HG02759 (cell line): Measurements from ENCODE around the gene KDM5C.

Experiments used
- ATAC-seq: cut with Tn5 transposase; IDR thresholded peaks from one replicate; pipeline ENCODE4 v1.9.1; 2021; ENCODE audit warnings: mild to moderate bottlenecking, moderate library complexity; ENCODE audit not compliant: unreplicated experiment

The KDM5C gene

GRCh38 chrX:53251307-53251706 is 26.3 kb upstream of the KDM5C start:
- no peak for ATAC-seq

DNA sequence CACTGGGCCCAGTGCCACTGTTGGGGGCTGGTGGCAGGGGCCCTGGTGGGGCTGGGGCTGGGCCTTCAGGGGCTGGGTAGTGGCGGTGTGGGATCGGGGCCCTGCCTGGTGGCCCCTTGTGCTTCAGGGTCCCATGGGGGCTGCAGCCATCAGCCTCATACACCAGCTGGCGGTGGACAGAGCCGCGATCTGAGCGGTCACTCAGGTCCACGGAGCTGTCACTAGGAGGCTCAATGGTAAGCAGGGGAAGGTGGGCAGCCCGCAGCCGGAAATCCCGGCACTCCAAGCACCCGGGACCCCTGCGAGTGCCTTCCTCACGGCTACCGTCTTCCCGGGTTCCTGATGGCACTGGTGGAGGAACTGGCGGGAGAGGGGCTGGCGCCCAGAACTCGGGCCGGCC is 25.5 kb upstream of the KDM5C start:
- ATAC-seq, result no peak

- no peak for ATAC-seq
Measured at GRCh38 chrX:53249408-53250042, 24.5 kb upstream of the KDM5C start.

DNA sequence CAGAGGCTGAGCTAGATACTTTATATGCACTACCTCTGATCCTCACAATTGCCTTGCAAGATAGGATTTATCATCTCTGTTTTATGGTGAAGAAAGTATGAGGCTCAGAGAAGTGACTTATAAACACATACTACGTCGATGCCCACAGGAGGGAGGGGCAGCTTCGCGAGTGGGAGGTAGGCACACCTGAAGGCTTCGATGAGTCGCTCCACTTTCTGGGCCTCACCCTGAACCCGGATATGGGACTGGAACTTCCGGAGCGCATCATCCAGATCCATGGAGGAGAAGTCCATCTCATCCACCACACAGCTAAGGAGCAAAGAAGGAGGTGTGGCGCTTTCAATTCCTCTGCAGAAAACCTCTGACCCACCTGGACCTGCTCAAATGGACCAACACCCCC is 22.9 kb upstream of the KDM5C start:
- ATAC-seq, result no peak

GRCh38 chrX:53246231-53246630 is 21.2 kb upstream of the KDM5C start:
- ATAC-seq, result no peak

DNA sequence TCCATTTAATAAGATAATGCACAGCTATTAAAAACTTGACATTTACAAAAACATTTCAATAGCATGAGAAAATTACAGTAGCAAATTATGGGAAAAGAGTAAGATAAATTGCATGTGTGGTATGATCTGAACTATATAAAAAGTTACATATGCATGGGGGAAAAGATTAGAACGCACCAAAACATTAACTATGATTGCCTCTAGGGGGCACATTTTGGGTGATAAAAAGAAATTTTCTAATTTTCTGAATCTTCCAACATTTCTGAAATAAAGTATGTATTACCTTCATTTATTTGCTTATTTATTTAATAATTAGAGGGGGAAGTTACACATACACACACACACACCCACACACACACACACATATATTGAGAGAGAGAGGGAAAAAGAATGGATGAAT is 19.6 kb upstream of the KDM5C start:
- ATAC-seq, result no peak

- ATAC-seq, result no peak
Measured at GRCh38 chrX:53242310-53242709, 17.3 kb upstream of the KDM5C start.

DNA sequence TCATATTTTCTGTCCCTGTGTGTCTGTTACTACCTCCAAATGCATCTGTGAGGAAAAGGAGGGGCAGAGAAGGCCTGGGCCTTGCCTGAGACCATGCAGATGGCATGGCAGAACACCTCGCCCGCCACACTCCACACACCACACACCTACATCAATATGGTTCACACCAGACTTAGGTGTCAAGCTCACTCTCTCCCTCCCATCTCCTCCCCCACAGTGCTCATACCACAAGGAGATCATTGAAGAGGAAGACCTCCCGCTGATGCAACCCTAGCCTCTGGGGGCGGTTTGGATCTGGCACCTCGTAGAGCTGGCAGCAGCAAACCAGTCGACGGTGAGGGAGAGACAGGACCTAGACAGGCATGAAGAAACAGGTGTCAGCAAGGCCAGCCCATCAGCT is 16.6 kb upstream of the KDM5C start:
- no peak for ATAC-seq

- ATAC-seq, result peak; percentile 66
Measured at GRCh38 chrX:53239474-53239873, 14.5 kb upstream of the KDM5C start.

GRCh38 chrX:53237056-53237455 is 12.0 kb upstream of the KDM5C start:
- ATAC-seq, result no peak

GRCh38 chrX:53236025-53236679 is 11.1 kb upstream of the KDM5C start:
- no peak for ATAC-seq

- no peak for ATAC-seq
Measured at GRCh38 chrX:53235566-53235965, 10.6 kb upstream of the KDM5C start.

GRCh38 chrX:53234484-53234883 is 9.5 kb upstream of the KDM5C start:
- no peak for ATAC-seq

DNA sequence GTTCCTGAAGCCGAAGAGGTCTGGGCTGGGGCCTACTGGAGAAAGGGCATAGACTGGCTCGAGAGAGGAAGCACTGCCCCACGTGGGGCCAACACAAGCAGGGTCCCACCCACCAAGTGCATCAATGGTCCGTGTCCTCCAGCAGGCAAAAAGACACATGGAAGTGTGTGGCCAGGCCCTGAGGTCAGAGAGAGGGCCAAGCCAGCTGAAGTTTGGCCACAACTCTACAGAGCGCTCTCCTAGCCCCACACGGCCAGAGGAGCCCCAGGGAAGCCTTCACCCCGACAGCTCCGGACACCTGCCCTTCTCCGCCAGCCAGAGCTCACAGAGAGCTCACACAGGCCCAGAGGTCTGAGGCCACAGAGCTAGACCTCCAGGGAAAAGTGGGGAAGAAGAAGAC is 8.5 kb upstream of the KDM5C start:
- no peak for ATAC-seq

- ATAC-seq, result no peak
Measured at GRCh38 chrX:53230116-53230515, 5.1 kb upstream of the KDM5C start.

GRCh38 chrX:53227224-53227765 is 2.3 kb upstream of the KDM5C start:
- ATAC-seq, result no peak

DNA sequence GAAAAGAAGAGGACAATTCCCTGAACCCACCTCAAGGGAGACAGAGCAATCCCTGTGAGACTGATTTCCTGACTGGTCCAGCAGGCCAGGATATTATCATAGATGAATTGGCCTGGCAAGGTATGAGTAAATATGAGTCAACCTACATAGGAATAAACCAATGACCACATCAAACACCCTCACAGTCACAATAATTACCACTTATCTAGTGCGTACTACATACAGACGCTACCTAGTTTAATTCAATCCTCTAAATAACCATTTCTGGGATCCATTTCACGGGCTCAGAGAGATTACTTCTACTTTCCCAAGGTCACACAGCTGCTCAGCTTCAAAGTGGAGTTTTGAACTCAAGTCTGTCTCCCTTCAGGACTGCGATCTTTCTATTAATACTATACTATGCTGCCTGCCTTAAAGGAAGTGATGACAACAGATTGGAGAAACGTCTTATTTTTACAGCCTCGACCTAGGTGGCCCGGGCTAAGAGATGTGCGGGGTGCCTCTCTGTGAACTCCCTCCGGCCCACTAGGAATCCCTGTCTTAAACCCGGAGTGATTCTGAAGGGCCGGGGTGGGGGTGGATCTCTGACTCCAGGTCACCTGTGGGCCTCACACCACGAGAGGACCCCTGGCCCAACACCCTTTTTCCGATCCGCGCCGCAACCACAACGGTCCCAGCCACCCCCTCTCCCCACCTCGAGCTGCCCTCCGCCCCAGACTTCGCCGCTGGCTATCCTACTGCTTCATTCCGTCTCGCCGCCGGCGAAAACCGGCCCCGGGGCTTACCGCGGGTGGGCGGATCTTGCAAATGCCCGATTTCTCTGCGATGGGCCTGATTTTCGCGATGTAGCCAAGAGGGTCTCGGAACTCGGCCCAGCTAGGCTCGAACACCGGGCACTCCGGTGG is 800 bp downstream of the KDM5C start:
- no peak for ATAC-seq

GRCh38 chrX:53223068-53223693 is 1.8 kb downstream of the KDM5C start:
- ATAC-seq, result no peak

- ATAC-seq, result no peak
Measured at GRCh38 chrX:53211391-53211978, 13.5 kb downstream of the KDM5C start.

GRCh38 chrX:53196678-53197077 is 28.3 kb downstream of the KDM5C start:
- no peak for ATAC-seq

- no peak for ATAC-seq
Measured at GRCh38 chrX:53195401-53195800, 29.6 kb downstream of the KDM5C start.
